CD4-positive, CD25-positive, alpha-beta regulatory T cell (primary cell): Measurements from ENCODE around the gene NSUN7. TPM values are rescaled to one million over a fixed set of nuclear protein-coding genes. Genes with fewer than 3 reads are reported as not detected.
"Not testable (repeated sequence)": the region's sequence is repeated elsewhere in the genome, so short reads cannot be mapped to it uniquely, and the experiment has no call there.

Experiments
- ATAC-seq, 2 donors: fragments of 150-1000 bp; cut with Tn5 transposase; one replicate each; pipeline ENCODE4 v1.10.0; 2021; ENCODE audit warnings: low read depth in 2 of 2, moderate number of reproducible peaks in 2 of 2, moderate library complexity in 1 of 2
- DNase-seq, 3 donors: peaks; one replicate each; pipeline versions ENCODE4 v3.0.0 to v3.0.0-alpha.2; 2012 to 2022; ENCODE audit warnings: mixed read lengths in 1 of 3
- H3K27ac ChIP-seq: one replicate; pipeline ENCODE4 v1.7.0; 2013; ENCODE audit warnings: mild to moderate bottlenecking, low read length; ENCODE audit not compliant: insufficient read depth, poor library complexity, severe bottlenecking
- H3K27me3 ChIP-seq: one replicate; pipeline ENCODE4 v1.7.0; 2013; ENCODE audit warnings: low read length; ENCODE audit not compliant: control insufficient read depth, insufficient read depth
- H3K36me3 ChIP-seq: one replicate; pipeline ENCODE4 v1.7.0; 2013; ENCODE audit warnings: mild to moderate bottlenecking, low read length, moderate library complexity; ENCODE audit not compliant: control insufficient read depth, insufficient read depth
- H3K4me1 ChIP-seq: 2 replicates; pipeline ENCODE4 v1.7.0; 2013; ENCODE audit warnings: mild to moderate bottlenecking, low read length; ENCODE audit not compliant: insufficient read depth, control insufficient read depth, poor library complexity, severe bottlenecking
- H3K4me3 ChIP-seq: one replicate; pipeline ENCODE4 v1.7.0; 2013; ENCODE audit warnings: low read depth, mild to moderate bottlenecking, low read length, moderate library complexity
- H3K9me3 ChIP-seq, 2 experiments: 1 replicate in 1 of 2; 2 replicates in 1 of 2; pipeline ENCODE4 v1.7.0; 2013; ENCODE audit warnings: low read length in 2 of 2, mild to moderate bottlenecking in 1 of 2, moderate library complexity in 1 of 2; ENCODE audit not compliant: control insufficient read depth in 2 of 2
- H3K27ac Mint-ChIP-seq, 3 donors: one replicate each; pipeline ENCODE4 v1.8.0; 2020 to 2022; ENCODE audit warnings: mild to moderate bottlenecking in 3 of 3, mixed read lengths in 3 of 3, moderate library complexity in 2 of 3
- H3K27me3 Mint-ChIP-seq: one replicate; pipeline ENCODE4 v1.8.0; 2022; ENCODE audit warnings: mild to moderate bottlenecking, mixed read lengths
- H3K36me3 Mint-ChIP-seq: one replicate; pipeline ENCODE4 v1.8.0; 2020; ENCODE audit warnings: mixed read lengths
- H3K4me1 Mint-ChIP-seq, 4 donors: one replicate each; pipeline ENCODE4 v1.8.0; 2020 to 2022; ENCODE audit warnings: mixed read lengths in 4 of 4, mild to moderate bottlenecking in 1 of 4
- H3K4me3 Mint-ChIP-seq, 4 donors: one replicate each; pipeline ENCODE4 v1.8.0; 2020 to 2022; ENCODE audit warnings: mild to moderate bottlenecking in 4 of 4, mixed read lengths in 4 of 4, moderate library complexity in 3 of 4
- H3K9me3 Mint-ChIP-seq, 7 donors: one replicate each; pipeline ENCODE4 v1.8.0; 2020 to 2022; ENCODE audit warnings: mixed read lengths in 7 of 7, mild to moderate bottlenecking in 3 of 7, moderate library complexity in 2 of 7
- polyA plus RNA-seq, 4 donors: library from polyadenylated mRNA; unstranded; fragments of 300-500 nt; fragmentation: Illumina TruSeq; gene quantifications; one replicate each; pipeline ENCODE4 v1.2.3, GENCODE V29; 2021
- total RNA-seq: library from RNA; stranded (reverse); gene quantifications from one replicate; pipeline ENCODE4 v1.2.3, GENCODE V29; 2022

NSUN7 gene
- total and polyA plus RNA-seq, 5 donors from 2014 or later: 0.59 TPM; not detected in 4

- Histone ChIP-seq H3K9me3 (no peaks in the 10 kb centered on the region), H3K27me3 (no peaks in the 10 kb centered on the region), H3K4me3 (no peak overlapping the region), H3K27ac (no peak overlapping the region), H3K36me3 (no peaks in the 10 kb centered on the region), H3K4me1 (no peaks in the 10 kb centered on the region)
- peaks cover 0 to 2% (median 0%) of the 10 kb centered on the region in 7 donors for H3K9me3 Mint-ChIP-seq
- ATAC-seq (no peak), DNase-seq (peak in 1 of 3 donors; percentile 2)
- H3K4me3 Mint-ChIP-seq: no peak overlapping the region
- H3K4me1 Mint-ChIP-seq: no peaks in the 10 kb centered on the region
- H3K27ac Mint-ChIP-seq: no peak overlapping the region
- H3K27me3 Mint-ChIP-seq: peaks cover 8% of the 10 kb centered on the region
- no peaks in the 10 kb centered on the region for H3K36me3 Mint-ChIP-seq
These were observed 50.3 kb downstream of the NSUN7 start for GRCh38 chr4:40800064-40800463.

- Mint-ChIP-seq H3K36me3 (no peaks in the 10 kb centered on the region), H3K27ac (no peak overlapping the region), H3K4me1 (no peaks in the 10 kb centered on the region), H3K4me3 (no peak overlapping the region), H3K27me3 (peaks cover 10% of the 10 kb centered on the region), H3K9me3 (peaks cover 0 to 3% (median 0%) of the 10 kb centered on the region in 7 donors)
- no peaks in the 10 kb centered on the region for H3K9me3 ChIP-seq
- H3K27me3 ChIP-seq: no peaks in the 10 kb centered on the region
- no peak for ATAC-seq
- H3K4me1 ChIP-seq: no peaks in the 10 kb centered on the region
- H3K27ac ChIP-seq: no peak overlapping the region
- H3K4me3 ChIP-seq: no peak overlapping the region
- no peaks in the 10 kb centered on the region for H3K36me3 ChIP-seq
- DNase-seq: no peak
These were observed 54.8 kb downstream of the NSUN7 start for GRCh38 chr4:40804598-40804997.

DNA sequence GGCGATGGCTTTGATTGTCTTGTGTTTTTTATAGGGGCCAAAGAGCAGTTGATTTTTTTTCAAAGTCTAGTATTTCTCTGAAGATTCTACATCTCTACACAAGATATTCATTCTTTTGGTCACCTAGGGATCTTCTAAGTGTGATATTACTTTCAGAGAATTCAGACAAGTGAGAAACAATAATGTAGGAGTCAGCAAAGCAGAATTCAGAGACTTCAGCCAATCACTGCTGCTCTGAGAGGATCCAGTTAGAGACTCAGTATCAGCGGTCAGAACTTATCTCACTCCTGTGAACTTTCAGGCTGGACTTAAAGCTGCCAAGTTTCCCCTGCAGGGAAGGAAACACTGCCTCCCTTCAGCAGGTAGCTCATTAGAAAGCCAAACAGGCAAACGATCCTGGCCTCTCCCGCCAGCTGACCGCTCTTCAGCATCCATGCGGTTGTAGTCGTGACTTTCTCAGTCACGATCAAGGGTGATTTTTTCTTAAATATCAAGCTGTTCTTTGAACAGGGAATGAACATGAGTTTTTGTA is 59.2 kb downstream of the NSUN7 start:
- no peak for DNase-seq
- Histone ChIP-seq H3K4me3 (no peak overlapping the region), H3K27ac (no peak overlapping the region), H3K27me3 (no peaks in the 10 kb centered on the region), H3K4me1 (no peaks in the 10 kb centered on the region), H3K9me3 (no peaks in the 10 kb centered on the region), H3K36me3 (no peaks in the 10 kb centered on the region)
- Mint-ChIP-seq H3K4me3 (no peak overlapping the region), H3K36me3 (no peaks in the 10 kb centered on the region), H3K9me3 (peaks cover 0 to 2% (median 0%) of the 10 kb centered on the region in 7 donors), H3K4me1 (no peaks in the 10 kb centered on the region), H3K27ac (no peak overlapping the region), H3K27me3 (peaks cover 20% of the 10 kb centered on the region)
- no peak for ATAC-seq

DNA sequence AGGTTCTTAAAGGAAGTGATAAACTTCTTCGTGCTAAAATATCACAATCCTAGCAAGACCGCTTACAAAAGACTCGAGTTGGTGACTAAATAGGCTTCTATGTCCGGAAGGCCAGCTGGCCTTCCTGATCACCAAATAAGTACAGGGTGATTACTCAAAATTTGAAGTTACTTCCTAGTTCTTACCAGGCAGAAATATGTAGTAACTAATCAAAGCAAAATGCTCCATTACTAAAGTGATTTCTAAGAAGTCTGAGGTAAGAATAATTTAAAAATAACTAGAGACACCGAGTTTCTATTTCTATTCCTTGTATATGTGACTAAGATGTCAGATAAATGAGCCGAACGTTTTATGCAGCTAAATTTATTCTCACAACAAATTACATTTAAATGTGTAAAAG is 62.2 kb downstream of the NSUN7 start:
- peaks cover 10% of the 10 kb centered on the region for H3K27me3 Mint-ChIP-seq
- Histone ChIP-seq H3K27me3 (no peaks in the 10 kb centered on the region), H3K27ac (no peak overlapping the region), H3K4me3 (no peak overlapping the region), H3K9me3 (no peaks in the 10 kb centered on the region), H3K36me3 (no peaks in the 10 kb centered on the region), H3K4me1 (no peaks in the 10 kb centered on the region)
- H3K4me1 Mint-ChIP-seq: no peaks in the 10 kb centered on the region
- peaks cover 0 to 1% (median 0%) of the 10 kb centered on the region in 7 donors for H3K9me3 Mint-ChIP-seq
- H3K27ac Mint-ChIP-seq: no peak overlapping the region
- H3K4me3 Mint-ChIP-seq: no peak overlapping the region
- H3K36me3 Mint-ChIP-seq: no peaks in the 10 kb centered on the region
- ATAC-seq: no peak
- DNase-seq: peak in 1 of 3 donors; percentile 4

- no peak for ATAC-seq
- Mint-ChIP-seq H3K4me3 (no peak overlapping the region), H3K4me1 (no peaks in the 10 kb centered on the region), H3K27me3 (peaks cover 10% of the 10 kb centered on the region), H3K27ac (no peak overlapping the region), H3K9me3 (peaks cover 0 to 1% (median 0%) of the 10 kb centered on the region in 7 donors), H3K36me3 (no peaks in the 10 kb centered on the region)
- H3K36me3 ChIP-seq: no peaks in the 10 kb centered on the region
- no peaks in the 10 kb centered on the region for H3K27me3 ChIP-seq
- H3K27ac ChIP-seq: no peak overlapping the region
- no peak overlapping the region for H3K4me3 ChIP-seq
- H3K9me3 ChIP-seq: no peaks in the 10 kb centered on the region
- H3K4me1 ChIP-seq: no peaks in the 10 kb centered on the region
- DNase-seq: no peak
These were observed 62.6 kb downstream of the NSUN7 start for GRCh38 chr4:40812386-40812785.

DNA sequence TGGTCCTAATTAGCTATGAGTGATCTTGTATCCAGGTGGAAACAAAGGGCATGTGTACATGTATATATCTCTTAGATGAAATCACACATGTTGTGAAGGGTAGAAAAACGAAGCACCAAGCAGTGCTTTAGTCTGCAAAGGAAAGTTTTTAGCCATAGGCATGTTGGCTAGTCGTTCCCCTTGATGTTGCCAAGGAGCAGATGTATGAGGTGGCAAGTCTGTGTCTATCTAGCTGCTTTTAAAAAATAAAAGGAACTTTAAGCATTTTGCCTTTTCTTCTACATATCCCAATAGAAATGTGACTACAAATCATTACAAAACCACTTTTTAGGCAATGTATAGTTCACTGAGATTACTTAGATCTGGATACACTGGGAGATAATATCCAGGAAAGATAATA is 63.1 kb downstream of the NSUN7 start:
- no peaks in the 10 kb centered on the region for H3K4me1 ChIP-seq
- Mint-ChIP-seq H3K27me3 (peaks cover 10% of the 10 kb centered on the region), H3K4me1 (no peaks in the 10 kb centered on the region), H3K4me3 (no peak overlapping the region), H3K9me3 (no peaks in the 10 kb centered on the region), H3K27ac (no peak overlapping the region), H3K36me3 (no peaks in the 10 kb centered on the region)
- no peak overlapping the region for H3K27ac ChIP-seq
- H3K4me3 ChIP-seq: no peak overlapping the region
- H3K27me3 ChIP-seq: no peaks in the 10 kb centered on the region
- H3K9me3 ChIP-seq: no peaks in the 10 kb centered on the region
- no peaks in the 10 kb centered on the region for H3K36me3 ChIP-seq
- DNase-seq (no peak), ATAC-seq (no peak)

GRCh38 chr4:40817157-40817556 is 67.4 kb downstream of the NSUN7 start:
- not testable (repeated sequence) for H3K4me3 Mint-ChIP-seq, H3K36me3 ChIP-seq, ATAC-seq, H3K9me3 Mint-ChIP-seq, H3K27me3 ChIP-seq, H3K27ac Mint-ChIP-seq, H3K4me3 ChIP-seq, H3K4me1 ChIP-seq, H3K36me3 Mint-ChIP-seq, H3K27me3 Mint-ChIP-seq, H3K27ac ChIP-seq, H3K9me3 ChIP-seq, DNase-seq, H3K4me1 Mint-ChIP-seq

GRCh38 chr4:40820101-40820500 is 70.3 kb downstream of the NSUN7 start:
- H3K4me3 Mint-ChIP-seq: no peak overlapping the region
- Histone ChIP-seq H3K9me3 (no peaks in the 10 kb centered on the region), H3K27me3 (no peaks in the 10 kb centered on the region), H3K4me3 (no peak overlapping the region), H3K36me3 (no peaks in the 10 kb centered on the region), H3K27ac (no peak overlapping the region), H3K4me1 (no peaks in the 10 kb centered on the region)
- H3K36me3 Mint-ChIP-seq: no peaks in the 10 kb centered on the region
- H3K9me3 Mint-ChIP-seq: no peaks in the 10 kb centered on the region
- no peak for DNase-seq
- H3K4me1 Mint-ChIP-seq: no peaks in the 10 kb centered on the region
- ATAC-seq: no peak
- no peak overlapping the region for H3K27ac Mint-ChIP-seq
- H3K27me3 Mint-ChIP-seq: no peaks in the 10 kb centered on the region
